A549 (cell line): ENCODE results near the gene FMNL3.

Source experiments
- CEBPB ChIP-seq, 2 experiments: fragments of >200 bp in 1 of 2; sonication (Bioruptor Twin) in 1 of 2; formaldehyde crosslinking in 1 of 2; IDR thresholded peaks; 2 replicates each; pipeline ENCODE4 v1.6.1; 2012 to 2016
- EP300 ChIP-seq, 2 experiments: fragments of >200 bp; sonication (Bioruptor Twin); formaldehyde crosslinking; IDR thresholded peaks; 2 replicates in 1 of 2; 3 replicates in 1 of 2; pipeline ENCODE4 v1.6.1; 2016 to 2017
- FOXS1 ChIP-seq: fragments of 250-450 bp; sonication (Bioruptor Pico); IDR thresholded peaks from 2 replicates; pipeline ENCODE4 v1.5.0; 2020; ENCODE audit warnings: mild to moderate bottlenecking, moderate library complexity
- JUNB ChIP-seq: fragments of >200 bp; sonication (Bioruptor Twin); formaldehyde crosslinking; IDR thresholded peaks from 2 replicates; pipeline ENCODE4 v1.6.1; 2016
- POLR2A ChIP-seq: IDR thresholded peaks from 2 replicates; pipeline ENCODE4 v1.6.1; 2012; ENCODE audit warnings: mild to moderate bottlenecking, low read length
- POLR2AphosphoS2 ChIP-seq: conservative IDR thresholded peaks from 2 replicates; pipeline ENCODE4 v1.6.1; 2012; ENCODE audit warnings: low read length, improper control_type of control experiment, inconsistent platforms
- ZNF302 ChIP-seq: fragments of 250-450 bp; sonication (Bioruptor Pico); IDR thresholded peaks from 2 replicates; pipeline ENCODE4 v1.9.0; 2021; ENCODE audit warnings: inconsistent platforms, mild to moderate bottlenecking, moderate library complexity
- TF ChIP-seq, protein P1 (sequence below): IDR thresholded peaks from 2 replicates; pipeline ENCODE4 v1.6.1; 2012
- TF ChIP-seq, protein P2 (sequence below): fragments of >200 bp; sonication (Bioruptor Twin); formaldehyde crosslinking; IDR thresholded peaks from 3 replicates; pipeline ENCODE4 v1.5.1; 2016

- TF ChIP-seq, protein P1, sequence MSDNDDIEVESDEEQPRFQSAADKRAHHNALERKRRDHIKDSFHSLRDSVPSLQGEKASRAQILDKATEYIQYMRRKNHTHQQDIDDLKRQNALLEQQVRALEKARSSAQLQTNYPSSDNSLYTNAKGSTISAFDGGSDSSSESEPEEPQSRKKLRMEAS, result no peak
- TF ChIP-seq, protein P2, sequence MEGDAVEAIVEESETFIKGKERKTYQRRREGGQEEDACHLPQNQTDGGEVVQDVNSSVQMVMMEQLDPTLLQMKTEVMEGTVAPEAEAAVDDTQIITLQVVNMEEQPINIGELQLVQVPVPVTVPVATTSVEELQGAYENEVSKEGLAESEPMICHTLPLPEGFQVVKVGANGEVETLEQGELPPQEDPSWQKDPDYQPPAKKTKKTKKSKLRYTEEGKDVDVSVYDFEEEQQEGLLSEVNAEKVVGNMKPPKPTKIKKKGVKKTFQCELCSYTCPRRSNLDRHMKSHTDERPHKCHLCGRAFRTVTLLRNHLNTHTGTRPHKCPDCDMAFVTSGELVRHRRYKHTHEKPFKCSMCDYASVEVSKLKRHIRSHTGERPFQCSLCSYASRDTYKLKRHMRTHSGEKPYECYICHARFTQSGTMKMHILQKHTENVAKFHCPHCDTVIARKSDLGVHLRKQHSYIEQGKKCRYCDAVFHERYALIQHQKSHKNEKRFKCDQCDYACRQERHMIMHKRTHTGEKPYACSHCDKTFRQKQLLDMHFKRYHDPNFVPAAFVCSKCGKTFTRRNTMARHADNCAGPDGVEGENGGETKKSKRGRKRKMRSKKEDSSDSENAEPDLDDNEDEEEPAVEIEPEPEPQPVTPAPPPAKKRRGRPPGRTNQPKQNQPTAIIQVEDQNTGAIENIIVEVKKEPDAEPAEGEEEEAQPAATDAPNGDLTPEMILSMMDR, result no peak
- TF ChIP-seq POLR2A (no peak), JUNB (no peak), ZNF302 (CRISPR knock-in tag) (no peak), POLR2AphosphoS2 (no peak), CEBPB (IDR thresholded peaks at IDR 0.05) (no peak), EP300 (IDR thresholded peaks at IDR 0.05) (no peak), FOXS1 (CRISPR knock-in tag) (no peak)
Observed at GRCh38 chr12:49659753-49660152, 47.5 kb downstream of the FMNL3 start.
